Kidney epithelial cell (primary cell): Measurements from ENCODE around the gene PPP2CA. TPM values are rescaled to one million over a fixed set of nuclear protein-coding genes. Genes with fewer than 3 reads are reported as not detected.
"Not testable (repeated sequence)": the region's sequence is repeated elsewhere in the genome, so short reads cannot be mapped to it uniquely, and the experiment has no call there.

Source experiments
- DNase-seq: peaks from one replicate; pipeline ENCODE4 v3.0.0-alpha.2; 2010; ENCODE audit warnings: low read depth
- H3K27me3 ChIP-seq: 2 replicates; pipeline ENCODE4 v1.6.0; 2011; ENCODE audit warnings: low read length; ENCODE audit not compliant: control insufficient read depth, insufficient read depth
- H3K36me3 ChIP-seq: 2 replicates; pipeline ENCODE4 v1.5.1; 2011; ENCODE audit warnings: low read length; ENCODE audit not compliant: control insufficient read depth, insufficient read depth
- H3K4me3 ChIP-seq: 2 replicates; pipeline ENCODE4 v1.5.1; 2011; ENCODE audit warnings: low read depth, mild to moderate bottlenecking, control low read depth, low read length
- CTCF ChIP-seq: IDR thresholded peaks from 2 replicates; pipeline ENCODE4 v1.5.1; 2011; ENCODE audit warnings: mild to moderate bottlenecking, moderate library complexity, low read length, control low read depth, inconsistent platforms; ENCODE audit not compliant: insufficient read depth, poor library complexity, severe bottlenecking
- total RNA-seq: library from RNA; depleted of rRNA; stranded (reverse); fragments of >200 nt; gene quantifications from 2 replicates; pipeline ENCODE4 v1.2.3, GENCODE V29; 2015

Gene PPP2CA
- total RNA-seq, 1 donor from 2014 or later = 249 TPM

- no peak for TF ChIP-seq CTCF
- Histone ChIP-seq H3K4me3 (no peak overlapping the region), H3K27me3 (no peaks in the 10 kb centered on the region), H3K36me3 (peaks cover 1% of the 10 kb centered on the region)
- no peak for DNase-seq
Observed at GRCh38 chr5:134161513-134162395, 64.1 kb downstream of the PPP2CA start.

GRCh38 chr5:134153657-134154056, 72.2 kb downstream of the PPP2CA start:
- Histone ChIP-seq H3K36me3 (no peaks in the 10 kb centered on the region), H3K27me3 (no peaks in the 10 kb centered on the region), H3K4me3 (no peak overlapping the region)
- TF ChIP-seq CTCF = no peak
- no peak for DNase-seq

GRCh38 chr5:134153241-134153640, 72.6 kb downstream of the PPP2CA start:
- TF ChIP-seq CTCF = no peak
- H3K36me3 ChIP-seq = no peaks in the 10 kb centered on the region
- no peak for DNase-seq

GRCh38 chr5:134152173-134152832, 73.6 kb downstream of the PPP2CA start:
- H3K36me3 ChIP-seq, H3K4me3 ChIP-seq, H3K27me3 ChIP-seq, DNase-seq: not testable (repeated sequence)

More at GRCh38 chr5:134153241-134153640, 72.6 kb downstream of the PPP2CA start:
- H3K4me3 ChIP-seq = no peak overlapping the region
- H3K27me3 ChIP-seq = no peaks in the 10 kb centered on the region

- no peak for TF ChIP-seq CTCF
- no peak for DNase-seq
- no peaks in the 10 kb centered on the region for H3K36me3 ChIP-seq
- no peaks in the 10 kb centered on the region for H3K27me3 ChIP-seq
- no peak overlapping the region for H3K4me3 ChIP-seq
Observed at GRCh38 chr5:134151723-134152122, 74.2 kb downstream of the PPP2CA start.

GRCh38 chr5:134149571-134150303, 76.1 kb downstream of the PPP2CA start:
- no peaks in the 10 kb centered on the region for H3K36me3 ChIP-seq
- no peaks in the 10 kb centered on the region for H3K27me3 ChIP-seq
- no peak overlapping the region for H3K4me3 ChIP-seq
- TF ChIP-seq CTCF = no peak
- DNase-seq = no peak
